ENCODE data around the gene CLDN22.

CLDN22 gene

DNA sequence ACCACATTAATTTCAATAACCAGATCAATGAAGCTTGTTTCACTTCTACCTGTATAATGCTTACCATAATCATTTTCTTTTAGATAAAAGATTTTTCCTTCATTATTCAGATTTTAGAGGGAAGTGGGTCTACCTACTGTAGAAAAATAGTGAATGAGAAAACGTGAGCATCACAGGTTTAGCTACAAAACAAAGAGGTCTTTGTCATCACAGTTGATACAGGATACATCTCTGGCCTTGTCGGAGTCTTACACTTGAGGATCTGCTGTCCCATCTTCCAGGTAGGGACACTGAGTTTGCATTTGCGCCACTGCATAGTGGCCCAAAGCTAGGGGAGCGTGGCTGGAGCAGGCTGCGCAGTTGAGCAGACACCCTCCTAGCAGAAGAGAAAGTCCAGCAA is 1.4 kb upstream of the CLDN22 start:
- no peak for DNase-seq

DNA sequence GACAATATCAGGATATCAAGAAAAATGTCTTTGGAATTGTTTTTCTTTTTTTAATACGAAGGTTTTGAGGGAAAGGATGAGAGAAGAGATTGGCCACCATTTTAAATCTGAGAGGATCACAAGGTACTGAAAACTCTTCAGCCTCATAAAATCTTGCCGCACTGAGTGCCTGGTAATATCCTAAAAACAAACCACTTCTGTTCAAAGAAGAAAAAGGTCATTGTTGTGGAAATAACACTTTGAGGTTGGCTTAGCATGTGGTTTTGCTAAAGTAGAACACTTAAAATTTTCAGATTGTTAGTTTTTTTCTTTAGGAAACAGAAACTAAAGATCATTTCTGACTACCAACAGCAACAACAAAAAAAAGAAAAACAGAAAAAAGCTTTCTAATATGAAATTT is 1.0 kb upstream of the CLDN22 start:
- DNase-seq = no peak

DNA sequence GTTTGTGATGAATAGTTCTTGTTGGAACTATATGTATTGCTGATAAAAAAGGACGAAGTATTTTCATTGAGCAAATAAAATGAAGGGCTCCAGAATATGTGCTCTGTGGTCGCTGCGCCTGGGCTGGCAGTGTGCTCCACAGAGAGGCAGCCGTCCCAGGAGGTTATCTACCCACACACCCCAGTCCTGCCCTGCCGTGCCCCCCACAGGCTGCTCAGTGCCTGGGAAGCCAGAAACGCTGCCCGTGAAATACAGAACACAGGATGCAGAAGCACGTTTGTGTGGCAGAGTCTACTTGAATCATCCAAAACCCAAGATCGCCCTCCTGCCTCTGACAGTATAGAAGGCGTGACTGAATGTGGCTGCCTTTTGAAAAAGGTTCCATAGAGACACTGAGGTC is 1.4 kb downstream of the CLDN22 start:
- no peak for DNase-seq

DNA sequence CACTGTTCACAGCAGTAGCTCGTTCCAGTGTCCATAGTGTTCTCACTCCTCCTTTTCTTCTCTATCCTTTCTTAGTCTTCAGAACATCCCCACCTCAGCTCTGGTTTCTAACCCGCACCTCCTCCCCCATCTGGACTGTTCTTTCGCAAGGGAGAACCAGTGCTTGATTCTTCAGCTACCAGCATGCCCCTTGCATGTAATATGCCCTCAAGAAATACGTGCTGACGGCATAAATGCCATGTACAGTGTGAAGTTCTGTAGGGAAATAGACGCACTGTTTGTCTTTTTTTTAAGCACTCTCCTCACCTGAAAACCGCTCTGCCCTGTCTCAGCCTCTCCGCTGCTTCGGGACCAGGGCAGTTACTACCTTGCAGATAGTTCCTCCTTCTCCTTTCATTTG is 5.3 kb downstream of the CLDN22 start:
- no peak for DNase-seq

DNA sequence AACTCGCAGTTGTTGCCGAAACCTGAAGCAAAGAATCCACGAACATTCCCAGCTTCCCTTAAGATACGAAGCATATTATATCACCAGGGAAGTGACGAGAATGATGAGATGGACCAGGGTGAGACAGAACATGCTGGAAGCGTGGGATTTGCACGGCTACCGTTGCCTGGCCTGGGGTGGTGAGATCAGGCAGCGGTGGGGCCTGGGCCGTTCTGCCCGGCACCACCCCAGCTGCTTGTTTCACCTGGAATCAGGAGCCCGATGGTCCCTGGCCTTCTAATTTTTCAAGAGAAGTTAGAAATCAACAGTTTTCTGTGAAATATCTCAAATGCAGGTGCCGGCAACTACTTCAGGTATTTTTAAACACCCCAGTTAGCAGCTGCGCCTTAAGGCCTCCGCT is 5.7 kb downstream of the CLDN22 start:
- no peak for DNase-seq

DNA sequence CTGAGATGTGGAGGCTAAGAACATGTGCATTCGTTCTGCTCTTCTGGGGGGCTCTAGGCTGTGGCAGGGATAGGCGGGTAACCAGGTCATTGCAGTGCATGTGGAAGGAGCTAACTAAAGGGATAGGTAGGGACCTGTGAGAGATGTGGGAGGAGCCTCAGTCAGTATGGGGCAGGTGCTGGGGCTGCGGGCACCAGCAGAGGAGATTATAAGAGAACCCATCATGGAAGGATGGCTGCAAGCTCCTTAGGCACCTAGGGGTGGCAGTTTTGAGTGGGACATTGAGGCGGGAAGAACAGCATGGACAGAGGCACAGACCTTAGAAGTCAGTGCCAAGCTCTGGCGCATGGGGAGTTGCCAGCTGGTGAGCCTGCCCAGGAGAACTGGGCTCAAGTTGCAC is 7.2 kb downstream of the CLDN22 start:
- DNase-seq = no peak

DNA sequence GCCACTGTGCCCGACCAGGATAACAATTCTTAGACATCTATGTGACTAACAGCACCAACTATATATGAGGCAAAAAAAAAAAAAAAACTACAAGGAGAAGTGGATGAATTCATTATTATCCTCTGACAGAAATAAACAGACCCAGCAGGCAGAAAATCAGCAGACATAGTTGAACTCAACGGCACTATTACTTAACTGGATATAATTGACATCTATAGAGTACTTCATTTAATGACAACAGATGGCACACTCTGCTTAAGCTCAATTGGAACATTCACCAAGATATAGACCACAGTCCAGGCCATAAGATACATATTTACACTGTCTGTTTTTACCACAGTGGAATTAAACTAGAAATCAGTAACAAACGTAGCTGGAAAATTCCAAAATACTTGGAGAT is 13.3 kb downstream of the CLDN22 start:
- no peak for DNase-seq

DNA sequence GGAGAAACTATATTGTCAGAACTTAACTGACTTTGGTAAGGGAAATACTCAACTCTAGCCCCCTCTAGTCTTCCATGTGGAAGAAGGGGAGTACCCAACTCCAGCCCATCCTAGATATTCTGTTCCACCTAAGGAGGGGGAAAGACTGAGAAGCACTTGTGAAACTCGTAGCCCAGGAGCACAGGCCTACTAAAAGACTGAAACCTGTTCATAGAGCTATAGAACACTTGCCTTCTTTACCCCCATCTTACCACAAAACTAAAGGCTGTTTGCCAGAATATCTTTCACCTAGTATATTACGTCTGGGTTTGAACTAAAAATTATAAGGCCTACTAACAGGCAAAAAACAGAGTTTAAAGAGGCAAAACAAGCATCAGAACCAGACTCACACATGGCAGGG is 15.5 kb downstream of the CLDN22 start:
- DNase-seq = no peak

DNA sequence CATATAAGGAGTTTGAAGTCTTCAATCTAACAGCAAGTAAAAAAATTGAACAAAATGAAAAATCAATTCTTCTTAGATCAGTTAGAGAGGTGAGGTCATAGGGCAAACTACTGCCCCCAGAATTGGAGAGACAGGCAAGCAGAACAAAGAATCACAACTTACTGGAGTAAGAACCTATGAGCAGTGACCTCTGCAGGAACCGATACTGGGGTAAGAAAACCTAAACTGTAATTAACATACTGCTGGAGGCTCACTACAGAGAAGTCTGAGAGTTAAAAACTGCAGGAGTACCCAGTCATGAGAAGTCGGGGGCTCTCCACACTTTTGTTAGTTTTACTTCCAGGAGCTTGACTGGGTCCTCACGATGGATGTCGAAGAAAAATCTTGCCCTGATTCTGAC is 16.0 kb downstream of the CLDN22 start:
- no peak for DNase-seq

DNA sequence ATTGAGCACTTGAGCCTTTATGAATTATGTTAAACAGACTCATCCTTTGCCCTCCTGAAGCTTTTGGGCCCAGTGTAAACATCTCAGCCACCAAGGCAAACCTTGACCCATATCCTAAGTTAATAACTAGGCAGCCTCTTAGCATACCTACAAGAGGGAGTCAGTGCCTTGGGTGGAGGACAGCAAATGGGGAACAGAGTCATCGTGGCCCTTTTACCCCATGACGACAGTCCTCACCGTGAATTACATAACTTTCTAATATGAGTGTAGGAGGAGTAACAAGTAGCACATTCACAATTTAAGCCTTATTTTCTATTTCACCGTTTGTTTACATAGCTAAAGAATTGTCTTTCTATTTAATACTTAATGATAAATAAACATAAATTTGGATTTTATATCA is 16.8 kb downstream of the CLDN22 start:
- DNase-seq = no peak

DNA sequence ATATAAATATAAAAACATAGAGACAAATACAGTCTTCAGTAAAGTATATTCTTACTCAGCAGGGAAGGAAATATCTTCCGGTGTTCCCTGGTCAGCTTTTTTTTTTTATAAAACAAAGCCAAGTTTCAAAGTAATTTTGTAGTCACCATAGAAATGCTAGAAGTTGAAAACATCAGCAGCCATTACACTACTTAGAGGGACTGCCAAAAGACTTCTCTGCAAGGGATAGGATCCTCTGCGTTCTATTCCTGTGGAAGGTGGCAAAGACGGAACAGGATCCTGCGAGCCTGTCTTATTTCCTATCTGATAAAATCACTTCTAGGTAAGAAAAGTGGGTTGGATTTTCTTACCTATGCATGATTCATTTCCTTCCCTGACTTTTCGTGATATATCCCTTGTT is 19.4 kb downstream of the CLDN22 start:
- no peak for DNase-seq

DNA sequence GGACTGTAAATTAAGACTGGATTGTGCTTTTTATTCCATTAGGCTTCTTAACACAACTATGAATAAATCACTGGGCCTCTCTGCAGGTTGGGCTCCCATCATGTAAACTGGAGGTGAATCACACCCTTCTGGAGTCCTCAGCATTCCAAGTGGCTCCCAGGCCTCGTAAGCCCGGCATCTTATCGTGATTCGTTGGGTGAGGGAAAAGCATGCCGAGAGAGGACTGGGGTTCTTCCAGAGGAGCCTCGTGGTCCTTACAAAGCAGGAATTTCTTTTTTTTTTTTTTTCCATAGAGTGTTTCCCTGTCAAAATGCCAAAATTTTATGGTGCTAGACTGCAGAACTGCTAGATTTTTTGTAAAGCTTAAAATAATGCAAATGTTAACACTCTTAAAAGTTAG is 20.0 kb downstream of the CLDN22 start:
- no peak for DNase-seq

DNA sequence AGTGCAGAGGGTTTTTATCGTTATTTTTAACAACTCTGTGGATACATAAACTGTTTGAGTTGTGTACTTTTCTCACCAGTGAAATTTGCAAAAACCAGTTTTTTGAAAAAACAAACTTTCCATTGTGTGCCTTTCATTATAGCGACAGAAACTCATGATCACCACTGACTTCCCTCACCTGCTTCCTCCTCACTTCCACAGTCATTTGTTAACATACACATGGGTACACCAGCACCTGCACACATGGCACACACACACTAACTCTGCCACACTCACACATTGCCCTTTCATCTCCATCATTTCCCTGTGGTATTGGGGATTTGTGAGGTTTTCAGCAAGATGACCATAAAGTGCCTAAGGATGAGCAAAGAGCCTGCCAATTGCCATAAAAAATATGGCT is 20.6 kb downstream of the CLDN22 start:
- DNase-seq = no peak

DNA sequence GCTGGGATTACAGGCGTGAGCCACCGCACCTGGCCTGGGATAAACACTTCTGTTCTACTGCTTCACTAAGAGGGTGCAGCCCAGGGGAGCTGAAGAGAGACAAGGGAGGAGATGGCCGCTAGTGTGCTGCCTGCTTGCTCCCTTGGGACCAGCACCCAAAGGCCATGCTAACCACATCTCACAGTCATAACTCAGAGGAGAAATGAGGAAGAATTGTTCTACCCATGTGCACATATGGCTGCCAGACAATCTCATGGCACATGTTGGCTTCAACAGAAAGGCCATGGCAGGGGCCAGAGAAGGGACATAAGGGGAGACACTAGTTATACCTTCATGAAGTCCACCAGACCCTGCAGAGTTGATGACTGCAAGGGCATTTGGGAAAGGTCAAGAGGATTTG is 22.4 kb downstream of the CLDN22 start:
- DNase-seq = no peak

DNA sequence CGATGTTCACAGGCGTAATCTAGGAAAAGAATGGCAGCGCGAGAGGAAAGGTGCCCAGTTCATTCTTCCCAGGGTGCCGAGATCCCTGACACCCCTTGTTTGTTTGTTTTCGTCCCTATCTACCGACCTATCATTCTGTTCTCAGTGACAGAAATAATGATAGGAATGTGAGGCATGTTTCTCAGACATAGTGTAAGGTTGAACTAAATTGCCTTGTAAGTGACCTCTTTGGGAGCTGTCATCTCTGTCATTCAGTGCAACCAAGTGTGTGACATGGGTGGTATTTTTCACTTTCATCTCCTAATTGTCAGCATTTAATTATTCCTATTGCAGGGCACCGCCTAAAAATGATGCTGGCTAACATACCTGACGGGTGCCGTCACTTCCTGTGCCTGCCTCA is 24.4 kb downstream of the CLDN22 start:
- no peak for DNase-seq

DNA sequence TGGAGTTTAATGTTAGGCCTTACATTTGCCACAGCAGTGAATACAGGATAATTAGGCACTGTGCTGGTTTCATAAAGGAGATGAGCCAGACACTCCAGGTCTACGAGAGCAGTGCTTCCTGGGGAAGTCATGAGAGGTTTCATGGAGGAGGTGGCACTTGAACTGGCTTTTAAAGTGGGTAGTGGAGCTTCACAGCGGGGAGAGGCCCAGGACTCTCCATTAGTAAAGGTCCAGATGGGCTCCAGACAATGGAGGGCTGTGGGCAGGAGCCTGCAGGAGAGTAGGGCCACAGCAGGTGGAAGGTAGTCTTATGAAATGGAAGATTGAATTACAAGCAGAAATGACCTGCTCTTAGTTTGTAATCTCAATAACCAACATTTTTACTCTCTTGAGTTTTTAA is 29.0 kb downstream of the CLDN22 start:
- no peak for DNase-seq

DNA sequence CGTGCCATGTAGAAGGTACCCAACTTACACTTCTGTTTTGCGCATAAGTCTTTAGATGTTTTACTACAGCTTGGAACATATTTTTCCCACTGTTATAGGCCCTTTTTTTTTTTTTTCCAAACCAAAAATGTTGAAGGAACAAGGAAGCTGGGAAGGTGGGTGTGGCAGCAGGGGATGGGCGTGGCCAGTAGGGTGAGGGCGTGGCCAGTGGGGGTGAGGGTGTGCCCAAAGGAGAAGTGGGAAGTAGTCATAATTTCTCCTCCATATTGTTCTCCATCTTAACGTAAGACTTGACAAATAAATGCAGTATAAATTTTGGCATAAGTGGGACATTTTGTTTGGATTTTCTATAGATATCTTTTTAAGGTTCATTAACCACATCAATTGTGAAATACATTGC is 30.4 kb downstream of the CLDN22 start:
- no peak for DNase-seq

DNA sequence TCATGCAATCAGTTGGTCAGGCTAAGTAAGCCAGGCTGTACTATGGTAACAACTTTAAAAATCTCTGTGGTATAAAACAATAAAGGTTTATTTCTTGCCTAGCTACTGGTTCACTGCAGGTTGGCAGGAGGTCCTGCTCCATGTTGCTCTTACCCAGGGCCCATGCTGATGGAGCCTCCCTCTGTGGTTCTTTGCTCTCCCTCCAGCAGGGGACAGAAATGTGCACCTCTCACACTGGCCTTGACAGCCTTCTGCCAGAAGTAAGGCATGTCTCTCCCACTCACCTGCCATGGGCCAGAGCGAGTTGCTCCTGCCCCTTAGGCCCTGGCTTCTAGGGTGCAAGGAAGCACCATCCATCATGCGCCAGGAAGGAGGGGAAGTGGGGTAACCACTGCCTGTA is 31.1 kb downstream of the CLDN22 start:
- DNase-seq = no peak

DNA sequence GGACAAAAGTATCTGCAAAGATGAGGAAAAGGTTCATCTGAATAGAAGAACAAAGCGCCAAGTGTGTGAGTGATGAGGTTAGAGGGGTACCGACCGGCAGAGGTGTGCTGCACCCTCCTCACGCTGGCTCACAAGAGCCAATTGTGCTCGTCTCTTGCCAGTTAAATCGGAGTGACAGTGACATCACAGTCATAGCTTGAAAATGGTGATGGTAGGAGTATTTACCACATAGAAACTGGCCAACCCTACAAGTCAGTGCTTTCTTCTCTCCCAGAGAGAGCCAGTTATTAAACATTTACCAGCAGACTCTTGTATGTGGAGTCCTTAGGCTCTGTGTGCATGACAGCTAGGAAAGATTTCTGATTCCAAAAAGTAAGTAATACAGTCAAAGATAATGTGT is 32.4 kb downstream of the CLDN22 start:
- no peak for DNase-seq

DNA sequence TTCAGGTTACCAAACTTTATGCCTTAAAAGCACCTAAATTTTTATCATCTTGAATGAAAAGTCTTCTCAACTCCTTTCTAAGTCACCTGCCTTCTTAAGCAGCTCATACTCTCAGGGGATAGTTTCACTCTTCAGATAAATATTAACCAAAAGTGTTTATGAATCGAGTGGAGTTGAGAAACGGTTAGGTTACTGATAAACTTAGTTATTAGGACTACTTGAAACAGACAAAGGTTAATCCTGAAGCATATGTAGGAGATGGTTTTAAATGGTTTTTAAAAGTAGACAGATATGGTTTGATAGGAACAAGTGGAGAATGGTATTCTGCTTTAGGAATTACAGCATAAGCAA is 32.8 kb downstream of the CLDN22 start:
- no peak for DNase-seq

DNA sequence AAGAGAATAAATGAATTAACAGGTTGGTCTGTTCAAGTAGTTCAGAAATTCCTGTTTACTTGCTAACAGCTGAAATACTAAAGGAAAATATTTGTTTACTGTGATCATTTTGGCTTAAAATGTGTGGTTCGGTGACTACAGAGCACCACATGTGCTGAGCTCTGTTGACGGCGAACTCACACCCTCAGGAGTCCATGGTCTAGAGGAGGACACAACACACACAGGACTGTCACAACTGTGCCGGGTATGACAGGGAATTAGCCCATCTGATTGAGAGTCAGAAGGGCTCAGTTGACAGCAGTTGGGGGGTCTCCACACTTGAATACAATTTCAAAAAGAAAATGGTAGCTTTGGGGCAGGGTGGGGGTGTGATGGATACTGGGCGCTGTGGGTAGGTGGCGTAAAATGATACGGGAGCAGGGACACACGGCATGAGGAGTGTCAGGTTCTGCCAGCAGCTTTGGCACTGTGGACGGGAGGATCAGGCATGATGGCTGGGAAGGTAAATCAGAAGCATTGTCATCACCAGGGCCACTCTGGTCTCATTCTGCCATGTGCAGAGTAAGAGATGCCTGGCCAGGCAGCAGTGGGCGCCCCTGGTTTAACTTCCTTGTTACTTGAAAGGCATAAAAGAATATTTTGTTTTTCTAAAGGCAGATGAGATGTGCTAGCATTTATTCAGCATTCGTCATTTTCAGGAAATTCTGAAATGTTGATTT is 33.3 kb downstream of the CLDN22 start:
- DNase-seq = no peak

DNA sequence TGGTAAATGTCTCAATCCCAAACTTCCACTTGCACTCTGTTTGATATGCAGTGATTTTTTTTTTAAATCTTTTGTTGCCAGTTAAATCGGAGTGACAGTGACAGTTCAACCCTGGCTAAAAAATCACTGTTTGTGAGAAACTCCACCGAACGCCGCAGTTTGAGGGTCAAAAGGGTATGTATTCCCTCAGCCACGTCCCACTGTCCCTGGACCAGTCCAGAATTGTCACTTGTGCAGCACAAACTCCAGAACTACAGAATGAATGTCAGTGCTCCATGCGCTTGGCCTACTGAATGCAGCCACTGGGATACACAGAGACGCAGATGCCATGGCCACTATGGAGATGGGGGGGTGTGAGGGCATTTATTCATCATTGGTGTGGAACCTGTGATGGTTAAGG is 34.2 kb downstream of the CLDN22 start:
- no peak for DNase-seq

DNA sequence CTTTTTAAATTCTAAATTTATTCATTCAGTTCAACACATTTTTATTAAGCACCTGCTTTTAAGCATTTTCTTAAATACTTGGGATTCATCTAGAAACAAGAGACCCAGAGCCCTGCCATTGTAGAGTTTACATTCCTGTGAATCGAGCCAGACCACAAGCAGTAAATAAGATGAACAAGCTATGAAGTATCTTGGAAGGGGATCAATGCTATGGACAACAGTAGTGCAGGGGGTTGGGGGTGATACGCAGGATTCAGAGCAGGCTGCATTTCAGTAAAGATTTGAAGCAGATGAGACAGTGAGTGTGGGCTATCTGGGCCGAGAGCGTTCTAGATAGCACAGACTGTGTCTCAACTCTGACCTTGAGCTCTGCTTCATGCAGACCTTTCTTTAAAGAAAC is 35.1 kb downstream of the CLDN22 start:
- no peak for DNase-seq

DNA sequence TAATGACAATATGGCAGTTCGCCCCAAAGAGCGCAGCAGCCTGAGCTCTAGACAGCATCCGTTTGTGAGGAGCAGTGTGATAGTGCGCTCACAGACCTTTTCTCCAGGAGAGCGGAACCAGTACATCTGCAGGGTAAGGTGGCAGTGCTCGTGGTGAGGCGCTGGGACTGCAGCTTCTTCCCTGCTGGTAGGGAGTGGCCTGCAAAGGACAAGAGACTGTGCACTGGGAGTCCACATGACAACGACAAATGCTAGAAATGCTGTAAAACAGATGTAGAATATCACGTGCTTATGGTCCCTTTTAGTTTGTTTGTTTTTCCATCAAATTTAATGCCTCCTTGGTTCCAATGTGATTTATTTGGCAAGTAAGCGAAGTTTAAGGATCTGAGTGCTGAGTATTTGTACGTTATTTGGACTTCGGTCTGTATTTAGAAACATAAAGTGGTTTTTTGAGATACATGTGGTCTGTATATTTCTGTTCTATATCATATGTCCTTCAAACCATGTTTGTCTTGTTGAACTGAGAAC is 35.8 kb downstream of the CLDN22 start:
- no peak for DNase-seq

DNA sequence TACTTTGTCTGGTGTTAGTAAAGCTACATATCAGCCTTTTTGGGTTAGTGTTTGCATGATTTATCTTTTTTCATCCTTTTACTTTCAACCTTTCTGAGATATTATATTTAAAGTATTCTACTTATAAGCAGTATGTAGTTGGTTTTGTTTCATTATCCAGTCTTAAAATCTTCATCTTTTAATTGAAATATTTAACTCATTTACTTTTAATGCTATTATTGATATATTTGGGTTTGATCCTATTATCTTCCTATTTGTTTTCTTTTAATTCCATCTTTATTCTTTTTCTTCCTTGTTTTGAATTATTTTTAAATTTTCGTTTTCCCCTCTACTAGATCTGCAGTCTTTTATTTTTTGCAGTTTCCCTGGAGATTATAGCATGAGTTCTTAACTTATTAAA is 44.0 kb downstream of the CLDN22 start:
- DNase-seq = no peak

DNA sequence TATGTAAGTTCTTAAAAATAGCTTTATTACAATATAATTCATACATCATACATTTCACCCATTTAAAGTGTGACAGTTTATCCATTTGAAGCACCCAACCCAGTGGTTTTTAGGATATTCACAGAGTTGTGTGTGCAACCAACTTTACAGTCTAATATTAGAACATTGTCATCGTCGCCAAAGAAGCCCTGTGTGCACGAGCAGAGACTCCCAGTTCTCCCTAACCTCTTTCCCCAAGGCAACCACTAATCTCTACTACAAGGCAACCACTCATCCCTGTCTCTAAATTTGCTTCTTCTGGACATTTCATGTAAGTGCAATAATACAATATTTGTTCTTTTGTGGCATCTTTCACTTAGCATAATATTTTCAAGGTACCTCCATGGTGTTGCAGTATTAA is 47.7 kb downstream of the CLDN22 start:
- no peak for DNase-seq

All from activated gamma-delta T cell (primary cell).